K562 (cell line): ENCODE results near the gene ACSF3. TPM values are rescaled to one million over a fixed set of nuclear protein-coding genes. Genes with fewer than 3 reads are reported as not detected.

Experiments
- ATAC-seq: fragments of 200-7000 bp; cut with Tn5 transposase; 3 replicates; pipeline ENCODE4 v1.9.1; 2020; ENCODE audit warnings: moderate library complexity
- BruUV-seq: library from RNA; stranded (reverse); fragments of 400-500 nt; replicated peaks from 2 replicates; lab custom pipeline; 2021; lab: Mats Ljungman, UMichigan
- CTCF ChIA-PET: fragments of 300-600 bp; formaldehyde crosslinking; extraction: SDS; loops from one replicate; lab custom pipeline; 2021; ENCODE audit warnings: low intra/inter-chr PET ratio; lab: Yijun Ruan, JAX
- POLR2A ChIA-PET: fragments of 300-600, 350-650 bp; sonication (Branson Sonifier 250); formaldehyde crosslinking; extraction: SDS; loops from one replicate; lab custom pipeline; 2021; ENCODE audit warnings: antibody characterized with exemption, inconsistent platforms; lab: Yijun Ruan, JAX
- DNase-seq, 4 experiments: peaks; one replicate each; pipeline versions ENCODE4 v3.0.0 to v3.0.0-alpha.2; 2011 to 2018; ENCODE audit warnings: low spot score in 3 of 4, mixed read lengths in 3 of 4; ENCODE audit errors: extremely low read depth in 1 of 4
- FAIRE-seq: peaks from 2 replicates; lab custom pipeline; 2011; peaks lifted over from hg19 to GRCh38; lab: Jason Lieb, UNC
- H2AFZ ChIP-seq: 2 replicates; pipeline ENCODE4 v1.6.0; 2011; ENCODE audit warnings: low read depth, low read length, control low read depth, inconsistent platforms
- H3K27ac ChIP-seq: fragments of 200-600 bp; 3 replicates; pipeline ENCODE4 v1.8.0; 2011; ENCODE audit warnings: low read depth, mild to moderate bottlenecking, control low read depth, inconsistent platforms, low read length, moderate library complexity, mixed read lengths; ENCODE audit errors: extremely low read depth
- H3K27me3 ChIP-seq, 2 experiments: fragments of 300-600 bp in 1 of 2; 2 replicates in 1 of 2; 3 replicates in 1 of 2; pipeline versions ENCODE4 v1.6.0 to v1.8.0; 2011; ENCODE audit warnings: inconsistent platforms in 2 of 2, low read length in 2 of 2, mild to moderate bottlenecking in 1 of 2, mixed read lengths in 1 of 2, moderate library complexity in 1 of 2; ENCODE audit not compliant: control insufficient read depth in 2 of 2, insufficient read depth in 2 of 2
- H3K36me3 ChIP-seq: fragments of 300-600 bp; 3 replicates; pipeline ENCODE4 v1.8.0; 2011; ENCODE audit warnings: mild to moderate bottlenecking, low read length, inconsistent platforms; ENCODE audit not compliant: control insufficient read depth, insufficient read depth
- H3K4me1 ChIP-seq, 2 experiments: fragments of 200-600 bp in 1 of 2; replicated peaks in 1 of 2; 2 replicates in 1 of 2; 3 replicates in 1 of 2; pipeline versions ENCODE4 v1.5.1 to v1.8.0; 2011; ENCODE audit warnings: inconsistent platforms in 2 of 2, low read length in 2 of 2, mild to moderate bottlenecking in 1 of 2, mixed read lengths in 1 of 2, moderate library complexity in 1 of 2; ENCODE audit not compliant: control insufficient read depth in 2 of 2, insufficient read depth in 2 of 2
- H3K4me2 ChIP-seq: 2 replicates; pipeline ENCODE4 v1.6.1; 2011; ENCODE audit warnings: low read length, control low read depth, inconsistent platforms, mixed read lengths; ENCODE audit not compliant: insufficient read depth
- H3K4me3 ChIP-seq: fragments of 200-600 bp; sonication (generic), shearing (Covaris generic); 2 replicates; pipeline ENCODE4 v1.5.1; 2016; ENCODE audit warnings: control low read depth, inconsistent platforms
- H3K79me2 ChIP-seq: fragments of 200-600 bp; 3 replicates; pipeline ENCODE4 v1.8.0; 2011; ENCODE audit warnings: low read length, inconsistent platforms; ENCODE audit not compliant: control insufficient read depth, insufficient read depth
- H3K9ac ChIP-seq, 2 experiments: 2 replicates each; pipeline versions ENCODE4 v1.6.0 to v1.6.1; 2011; ENCODE audit warnings: low read depth in 2 of 2, low read length in 2 of 2, control low read depth in 1 of 2, inconsistent platforms in 1 of 2, mild to moderate bottlenecking in 1 of 2, mixed read lengths in 1 of 2; ENCODE audit not compliant: insufficient read depth in 1 of 2
- H3K9me1 ChIP-seq: one replicate; pipeline ENCODE4 v1.6.0; 2011; ENCODE audit warnings: inconsistent platforms, mild to moderate bottlenecking, low read length, moderate library complexity; ENCODE audit not compliant: control insufficient read depth, insufficient read depth
- H3K9me3 ChIP-seq: replicated peaks from 2 replicates; pipeline ENCODE4 v1.5.1; 2011; ENCODE audit warnings: low read depth, low read length, inconsistent platforms; ENCODE audit not compliant: control insufficient read depth, insufficient read depth
- H4K20me1 ChIP-seq: replicated peaks from 2 replicates; pipeline ENCODE4 v1.6.1; 2011; ENCODE audit warnings: low read length, inconsistent platforms, mixed read lengths; ENCODE audit not compliant: control insufficient read depth, insufficient read depth
- CTBP1 ChIP-seq: fragments of 450-650 bp; IDR thresholded peaks from 2 replicates; pipeline ENCODE4 v1.6.1; 2016; ENCODE audit warnings: borderline replicate concordance
- RB1 ChIP-seq: fragments of 450-650 bp; IDR thresholded peaks from 2 replicates; pipeline ENCODE4 v1.6.1; 2017; ENCODE audit warnings: low read depth, mild to moderate bottlenecking
- SP1 ChIP-seq: sonication (generic); formaldehyde crosslinking; IDR thresholded peaks from 2 replicates; pipeline ENCODE4 v1.8.1; 2022; ENCODE audit warnings: mild to moderate bottlenecking, missing genetic modification reagents
- TEAD4 ChIP-seq, 2 experiments: sonication (generic) in 1 of 2; formaldehyde crosslinking in 1 of 2; IDR thresholded peaks; 2 replicates each; pipeline versions ENCODE4 v1.6.1 to v1.8.0; 2012 to 2022; ENCODE audit warnings: borderline replicate concordance in 1 of 2, inconsistent platforms in 1 of 2, low read length in 1 of 2, mild to moderate bottlenecking in 1 of 2, missing genetic modification reagents in 1 of 2
- U2AF1 ChIP-seq: fragments of 200-400 bp; formaldehyde crosslinking; optimal IDR thresholded peaks from 2 replicates; pipeline ENCODE3; 2017; ENCODE audit warnings: mild to moderate bottlenecking, low read depth, low read length, moderate library complexity
- ZNF311 ChIP-seq: fragments of 250-450 bp; sonication (Bioruptor Pico); IDR thresholded peaks from 2 replicates; pipeline ENCODE4 v1.4.0; 2020; ENCODE audit warnings: mild to moderate bottlenecking, moderate library complexity
- ZNF561 ChIP-seq: fragments of 450-650 bp; formaldehyde crosslinking; conservative IDR thresholded peaks from 2 replicates; pipeline ENCODE4 v1.4.0; 2020; ENCODE audit warnings: mild to moderate bottlenecking, moderate library complexity
- WGBS: fragments of 100-300 bp; shearing (Covaris generic); methylation state at CpG from one replicate; pipeline ENCODE4 v1.1.6; 2016; ENCODE audit warnings: low coverage, mixed read lengths; ENCODE audit not compliant: insufficient coverage; ENCODE audit errors: missing lambda C conversion rate; 5-methylcytosine and 5-hydroxymethylcytosine counted together
- in situ Hi-C: fragments of 300-500 bp; cut with MboI; formaldehyde crosslinking; loops from 4 replicates; pipeline ENCODE4 v1.15.0; 2018; ENCODE audit warnings: inconsistent platforms, mixed read lengths
- intact Hi-C: fragments of 100-400 bp; cut with micrococcal nuclease; formaldehyde crosslinking; loops from 2 replicates; pipeline ENCODE4 v1.14.2; 2022
- polyA plus RNA-seq, 8 experiments: library from polyadenylated mRNA; depleted of rRNA in 4 of 8; stranded (reverse) in 5 of 8; unstranded in 3 of 8; fragments of >200 nt; fragmentation: Nextera tagmentation in 2 of 8; fragmentation: Illumina TruSeq in 1 of 8; extraction: Ambion mirVana in 2 of 8; extraction: Trizol in 1 of 8; gene quantifications; 2 replicates each; pipeline versions ENCODE4 v1.2.1 to v1.2.3, GENCODE V29; 2011 to 2014; ENCODE audit warnings: inconsistent platforms in 1 of 8, missing spikeins in 1 of 8
- total RNA-seq, 7 experiments: library from RNA; depleted of rRNA in 6 of 7; stranded (reverse); fragments of >200 nt in 6 of 7; fragmentation: Illumina TruSeq in 2 of 7; extraction: Trizol in 2 of 7; gene quantifications; 2 replicates each; pipeline versions ENCODE4 v1.2.1 to v1.2.3, GENCODE V29; 2011 to 2021; ENCODE audit warnings: low replicate concordance in 1 of 7
- TF ChIP-seq, protein P1 (sequence below): fragments of 450-650 bp; IDR thresholded peaks from 2 replicates; pipeline ENCODE4 v1.6.1; 2016; ENCODE audit warnings: low read depth
- TF ChIP-seq, protein P2 (sequence below): fragments of 200-800 bp; sonication (Bioruptor generic); IDR thresholded peaks from 2 replicates; pipeline ENCODE4 v1.6.1; 2017; ENCODE audit warnings: missing genetic modification characterization, missing compliant biosample characterization

ACSF3 gene
- total and polyA plus RNA-seq, 9 of the 15 experiments (the other 6 are each of a cell fraction or from before 2014, with no cell fraction given), result 0.77 to 32.8 (median 14.7) TPM

- in situ Hi-C loops, result no loop called here
- H2AFZ ChIP-seq, result peak overlapping the region; percentile 72
- H3K4me3 ChIP-seq, result peak overlapping the region; percentile 38
- no peaks in the 10 kb centered on the region for H3K9me1 ChIP-seq
- no TSS peak for BruUV-seq
- ChIA-PET POLR2A (interaction anchor here (0.6 kb wide), 2 partner anchors 31 to 104 kb away, joined by 3 to 4 read pairs; no protein-coding TSS in a partner anchor), CTCF (no interaction called here)
- ATAC-seq (peak; percentile 98), DNase-seq (peak; percentile 88 to 99 (median 99)), FAIRE-seq (peak; percentile 90)
- peak overlapping the region in 1 of 2 experiments; percentile 89; a peak in 2 of 4 replicates for H3K9ac ChIP-seq
- H4K20me1 ChIP-seq, result no peaks in the 10 kb centered on the region; the same call in 1 of the 2 replicates
- peaks cover 0 to 52% of the 10 kb centered on the region in 2 experiments; a peak in 2 of 5 replicates for H3K4me1 ChIP-seq
- H3K4me2 ChIP-seq, result peak overlapping the region; percentile 60
- no peak overlapping the region for H3K27ac ChIP-seq
- peaks cover 5% of the 10 kb centered on the region for H3K9me3 ChIP-seq
- no peaks in the 10 kb centered on the region for H3K79me2 ChIP-seq
- intact Hi-C loops, result loop anchor here (1.0 kb wide), 1 partner anchor 30 kb away; the partner anchor contains the start of gene CDH15
- under 1% methylated on average over 21 of the region's 111 CpGs for WGBS
- peaks cover 7 to 15% of the 10 kb centered on the region in 2 experiments for H3K27me3 ChIP-seq
- H3K36me3 ChIP-seq, result no peaks in the 10 kb centered on the region
- TF ChIP-seq, protein P1, sequence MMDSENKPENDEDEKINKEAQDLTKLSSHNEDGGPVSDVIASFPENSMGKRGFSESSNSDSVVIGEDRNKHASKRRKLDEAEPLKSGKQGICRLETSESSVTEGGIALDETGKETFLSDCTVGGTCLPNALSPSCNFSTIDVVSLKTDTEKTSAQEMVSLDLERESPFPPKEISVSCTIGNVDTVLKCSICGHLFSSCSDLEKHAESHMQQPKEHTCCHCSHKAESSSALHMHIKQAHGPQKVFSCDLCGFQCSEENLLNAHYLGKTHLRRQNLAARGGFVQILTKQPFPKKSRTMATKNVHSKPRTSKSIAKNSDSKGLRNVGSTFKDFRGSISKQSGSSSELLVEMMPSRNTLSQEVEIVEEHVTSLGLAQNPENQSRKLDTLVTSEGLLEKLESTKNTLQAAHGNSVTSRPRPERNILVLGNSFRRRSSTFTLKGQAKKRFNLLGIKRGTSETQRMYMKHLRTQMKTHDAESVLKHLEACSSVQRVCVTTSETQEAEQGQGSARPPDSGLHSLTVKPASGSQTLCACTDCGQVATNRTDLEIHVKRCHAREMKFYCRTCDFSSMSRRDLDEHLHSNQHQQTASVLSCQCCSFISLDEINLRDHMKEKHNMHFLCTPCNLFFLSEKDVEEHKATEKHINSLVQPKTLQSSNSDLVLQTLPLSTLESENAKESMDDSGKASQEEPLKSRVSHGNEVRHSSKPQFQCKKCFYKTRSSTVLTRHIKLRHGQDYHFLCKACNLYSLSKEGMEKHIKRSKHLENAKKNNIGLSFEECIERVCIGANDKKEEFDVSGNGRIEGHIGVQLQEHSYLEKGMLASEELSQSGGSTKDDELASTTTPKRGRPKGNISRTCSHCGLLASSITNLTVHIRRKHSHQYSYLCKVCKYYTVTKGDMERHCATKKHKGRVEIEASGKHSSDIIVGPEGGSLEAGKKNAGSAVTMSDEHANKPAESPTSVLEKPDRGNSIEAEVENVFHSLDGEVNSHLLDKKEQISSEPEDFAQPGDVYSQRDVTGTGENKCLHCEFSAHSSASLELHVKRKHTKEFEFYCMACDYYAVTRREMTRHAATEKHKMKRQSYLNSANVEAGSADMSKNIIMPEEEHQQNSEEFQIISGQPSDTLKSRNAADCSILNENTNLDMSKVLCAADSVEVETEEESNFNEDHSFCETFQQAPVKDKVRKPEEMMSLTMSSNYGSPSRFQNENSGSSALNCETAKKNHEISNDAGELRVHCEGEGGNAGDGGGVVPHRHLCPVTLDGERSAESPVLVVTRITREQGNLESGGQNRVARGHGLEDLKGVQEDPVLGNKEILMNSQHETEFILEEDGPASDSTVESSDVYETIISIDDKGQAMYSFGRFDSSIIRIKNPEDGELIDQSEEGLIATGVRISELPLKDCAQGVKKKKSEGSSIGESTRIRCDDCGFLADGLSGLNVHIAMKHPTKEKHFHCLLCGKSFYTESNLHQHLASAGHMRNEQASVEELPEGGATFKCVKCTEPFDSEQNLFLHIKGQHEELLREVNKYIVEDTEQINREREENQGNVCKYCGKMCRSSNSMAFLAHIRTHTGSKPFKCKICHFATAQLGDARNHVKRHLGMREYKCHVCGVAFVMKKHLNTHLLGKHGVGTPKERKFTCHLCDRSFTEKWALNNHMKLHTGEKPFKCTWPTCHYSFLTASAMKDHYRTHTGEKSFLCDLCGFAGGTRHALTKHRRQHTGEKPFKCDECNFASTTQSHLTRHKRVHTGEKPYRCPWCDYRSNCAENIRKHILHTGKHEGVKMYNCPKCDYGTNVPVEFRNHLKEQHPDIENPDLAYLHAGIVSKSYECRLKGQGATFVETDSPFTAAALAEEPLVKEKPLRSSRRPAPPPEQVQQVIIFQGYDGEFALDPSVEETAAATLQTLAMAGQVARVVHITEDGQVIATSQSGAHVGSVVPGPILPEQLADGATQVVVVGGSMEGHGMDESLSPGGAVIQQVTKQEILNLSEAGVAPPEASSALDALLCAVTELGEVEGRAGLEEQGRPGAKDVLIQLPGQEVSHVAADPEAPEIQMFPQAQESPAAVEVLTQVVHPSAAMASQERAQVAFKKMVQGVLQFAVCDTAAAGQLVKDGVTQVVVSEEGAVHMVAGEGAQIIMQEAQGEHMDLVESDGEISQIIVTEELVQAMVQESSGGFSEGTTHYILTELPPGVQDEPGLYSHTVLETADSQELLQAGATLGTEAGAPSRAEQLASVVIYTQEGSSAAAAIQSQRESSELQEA, result no peak
- TF ChIP-seq CTBP1, result 0 out of 2 replicates have a peak, but pooled peaks have one; percentile 6
- TF ChIP-seq, protein P2, sequence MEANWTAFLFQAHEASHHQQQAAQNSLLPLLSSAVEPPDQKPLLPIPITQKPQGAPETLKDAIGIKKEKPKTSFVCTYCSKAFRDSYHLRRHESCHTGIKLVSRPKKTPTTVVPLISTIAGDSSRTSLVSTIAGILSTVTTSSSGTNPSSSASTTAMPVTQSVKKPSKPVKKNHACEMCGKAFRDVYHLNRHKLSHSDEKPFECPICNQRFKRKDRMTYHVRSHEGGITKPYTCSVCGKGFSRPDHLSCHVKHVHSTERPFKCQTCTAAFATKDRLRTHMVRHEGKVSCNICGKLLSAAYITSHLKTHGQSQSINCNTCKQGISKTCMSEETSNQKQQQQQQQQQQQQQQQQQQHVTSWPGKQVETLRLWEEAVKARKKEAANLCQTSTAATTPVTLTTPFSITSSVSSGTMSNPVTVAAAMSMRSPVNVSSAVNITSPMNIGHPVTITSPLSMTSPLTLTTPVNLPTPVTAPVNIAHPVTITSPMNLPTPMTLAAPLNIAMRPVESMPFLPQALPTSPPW (CRISPR knock-in tag), result peak; percentile 88
- no peak for TF ChIP-seq TEAD4 (IDR thresholded peaks at IDR 0.05; ENCODE audit: low read length)
- TF ChIP-seq TEAD4 (CRISPR knock-in tag; IDR thresholded peaks at IDR 0.05; ENCODE audit: borderline replicate concordance), result no peak
- TF ChIP-seq SP1 (CRISPR knock-in tag), result peak; percentile 44; the same call in 1 of the 2 replicates
- no peak for TF ChIP-seq U2AF1
- no peak for TF ChIP-seq ZNF311 (CRISPR knock-in tag)
- no peak for TF ChIP-seq ZNF561 (CRISPR knock-in tag)
- TF ChIP-seq RB1, result 0 out of 2 replicates have a peak, but pooled peaks have one; percentile 37
These were observed 108.1 kb downstream of the ACSF3 start for GRCh38 chr16:89201439-89202377.
